Hepatocyte (in vitro differentiated cells): ENCODE measurements around the gene PPP3CA.

Experiments used
- EZH2 ChIP-seq: fragments of 200-600 bp; sonication (generic); IDR thresholded peaks from 2 replicates; pipeline ENCODE4 v1.6.1; 2016; ENCODE audit warnings: antibody characterized with exemption, mild to moderate bottlenecking, borderline replicate concordance
- EZH2phosphoT487 ChIP-seq: fragments of 200-600 bp; sonication (generic); IDR thresholded peaks from one replicate; pipeline ENCODE4 v1.6.1; 2018; ENCODE audit warnings: antibody characterized with exemption, mild to moderate bottlenecking, low read depth, moderate library complexity; ENCODE audit not compliant: unreplicated experiment, severe bottlenecking
- TF ChIP-seq, protein P1 (sequence below): fragments of 200-600 bp; sonication (generic); IDR thresholded peaks from 2 replicates; pipeline ENCODE4 v1.5.1; 2016; ENCODE audit warnings: antibody characterized with exemption, mild to moderate bottlenecking; ENCODE audit not compliant: poor library complexity

DNA sequence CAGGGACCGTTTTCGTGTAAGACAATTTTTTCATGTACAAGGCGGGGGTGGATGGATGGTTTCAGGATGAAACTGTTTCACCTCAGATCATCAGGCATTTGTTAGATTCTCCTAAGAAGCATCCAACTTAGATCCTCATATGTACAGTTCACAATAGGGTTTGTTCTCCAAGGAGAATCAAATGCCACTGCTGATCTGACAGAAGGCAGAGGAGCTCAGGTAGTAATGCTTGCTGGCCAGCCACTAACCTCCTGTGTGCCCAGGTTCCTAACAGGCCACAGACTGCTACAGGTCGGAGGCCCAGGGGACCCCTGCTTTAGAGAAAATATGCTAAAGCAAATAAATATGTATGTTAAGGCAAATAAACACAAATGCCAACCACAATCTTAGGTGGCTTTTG lies 61.3 kb downstream of the PPP3CA start:
- TF ChIP-seq, protein P1, sequence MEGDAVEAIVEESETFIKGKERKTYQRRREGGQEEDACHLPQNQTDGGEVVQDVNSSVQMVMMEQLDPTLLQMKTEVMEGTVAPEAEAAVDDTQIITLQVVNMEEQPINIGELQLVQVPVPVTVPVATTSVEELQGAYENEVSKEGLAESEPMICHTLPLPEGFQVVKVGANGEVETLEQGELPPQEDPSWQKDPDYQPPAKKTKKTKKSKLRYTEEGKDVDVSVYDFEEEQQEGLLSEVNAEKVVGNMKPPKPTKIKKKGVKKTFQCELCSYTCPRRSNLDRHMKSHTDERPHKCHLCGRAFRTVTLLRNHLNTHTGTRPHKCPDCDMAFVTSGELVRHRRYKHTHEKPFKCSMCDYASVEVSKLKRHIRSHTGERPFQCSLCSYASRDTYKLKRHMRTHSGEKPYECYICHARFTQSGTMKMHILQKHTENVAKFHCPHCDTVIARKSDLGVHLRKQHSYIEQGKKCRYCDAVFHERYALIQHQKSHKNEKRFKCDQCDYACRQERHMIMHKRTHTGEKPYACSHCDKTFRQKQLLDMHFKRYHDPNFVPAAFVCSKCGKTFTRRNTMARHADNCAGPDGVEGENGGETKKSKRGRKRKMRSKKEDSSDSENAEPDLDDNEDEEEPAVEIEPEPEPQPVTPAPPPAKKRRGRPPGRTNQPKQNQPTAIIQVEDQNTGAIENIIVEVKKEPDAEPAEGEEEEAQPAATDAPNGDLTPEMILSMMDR: no peak
- TF ChIP-seq EZH2phosphoT487: no peak
- TF ChIP-seq EZH2: no peak
